Measurements from ENCODE around the gene MYBPHL.

The MYBPHL gene

GRCh38 chr1:109327285-109327684 lies 20.5 kb upstream of the MYBPHL start:
- Histone ChIP-seq H3K9me3 (replicated peaks in 1 of 2; ENCODE audit: control insufficient read depth in 2 of 2, insufficient read depth in 1 of 2, low read depth in 1 of 2, low read length in 2 of 2) (peaks cover 3 to 23% of the 10 kb centered on the region in 2 donors), H3K4me1 (ENCODE audit: control insufficient read depth in 2 of 2, insufficient read depth in 1 of 2, low read depth in 1 of 2, low read length in 2 of 2) (no peaks in the 10 kb centered on the region), H3K14ac (ENCODE audit: low read length) (no peak overlapping the region), H2BK12ac (ENCODE audit: low read length) (no peak overlapping the region), H3K4me2 (ENCODE audit: insufficient read depth, low read length, poor library complexity, severe bottlenecking) (no peak overlapping the region), H2AFZ (ENCODE audit: low read length) (no peak overlapping the region), H2BK120ac (ENCODE audit: low read depth, low read length) (no peak overlapping the region), H3K23ac (ENCODE audit: low read depth, low read length, poor library complexity) (no peak overlapping the region), H2BK15ac (ENCODE audit: low read length) (no peak overlapping the region), H3K4me3 (ENCODE audit: low read length in 2 of 2) (no peak overlapping the region), H3K18ac (ENCODE audit: low read length) (no peak overlapping the region), H3K27ac (replicated peaks; ENCODE audit: low read length) (no peak overlapping the region), H4K91ac (ENCODE audit: low read depth, low read length, poor library complexity) (no peak overlapping the region), H3K27me3 (ENCODE audit: control insufficient read depth in 3 of 3, insufficient read depth in 3 of 3, low read depth in 1 of 3, low read length in 3 of 3) (no peaks in the 10 kb centered on the region), H3K36me3 (replicated peaks in 1 of 2; ENCODE audit: control insufficient read depth in 2 of 2, insufficient read depth in 2 of 2, low read length in 2 of 2) (peaks cover 16 to 86% of the 10 kb centered on the region in 2 donors), H4K8ac (ENCODE audit: low read depth, low read length) (no peak overlapping the region), H2AK5ac (ENCODE audit: low read depth, low read length) (no peak overlapping the region), H3K4ac (ENCODE audit: low read length) (no peak overlapping the region), H2BK5ac (ENCODE audit: low read length) (no peak overlapping the region), H3K9ac (ENCODE audit: low read depth, low read length, poor library complexity) (no peak overlapping the region), H3K79me1 (ENCODE audit: low read depth, low read length) (no peaks in the 10 kb centered on the region)
- WGBS, 2 donors (ENCODE audit: extremely low coverage in 2 of 2, insufficient read length in 2 of 2, insufficient replicate concordance in 1 of 2): no CpG with 5 or more reads among the region's 5 CpGs
- no peak for DNase-seq (ENCODE audit: low spot score)

- no peak overlapping the region for H3K18ac ChIP-seq (ENCODE audit: low read length)
- no peak overlapping the region for H2AK5ac ChIP-seq (ENCODE audit: low read depth, low read length)
- no peak overlapping the region for H3K4me2 ChIP-seq (ENCODE audit: insufficient read depth, low read length, poor library complexity, severe bottlenecking)
- H3K4me1 ChIP-seq (ENCODE audit: control insufficient read depth in 2 of 2, insufficient read depth in 1 of 2, low read depth in 1 of 2, low read length in 2 of 2): no peaks in the 10 kb centered on the region
- H3K27me3 ChIP-seq (ENCODE audit: control insufficient read depth in 3 of 3, insufficient read depth in 3 of 3, low read depth in 1 of 3, low read length in 3 of 3): no peaks in the 10 kb centered on the region
- no peak overlapping the region for H2BK12ac ChIP-seq (ENCODE audit: low read length)
- no peak overlapping the region for H3K4me3 ChIP-seq (ENCODE audit: low read length in 2 of 2)
- no peak overlapping the region for H2BK120ac ChIP-seq (ENCODE audit: low read depth, low read length)
- H3K79me1 ChIP-seq (ENCODE audit: low read depth, low read length): no peaks in the 10 kb centered on the region
- H3K14ac ChIP-seq (ENCODE audit: low read length): no peak overlapping the region
- no peak overlapping the region for H4K91ac ChIP-seq (ENCODE audit: low read depth, low read length, poor library complexity)
- WGBS, 2 donors (ENCODE audit: extremely low coverage in 2 of 2, insufficient read length in 2 of 2, insufficient replicate concordance in 1 of 2): no CpG with 5 or more reads among the region's 6 CpGs
- H3K9ac ChIP-seq (ENCODE audit: low read depth, low read length, poor library complexity): no peak overlapping the region
- no peak overlapping the region for H3K27ac ChIP-seq (replicated peaks; ENCODE audit: low read length)
- H4K8ac ChIP-seq (ENCODE audit: low read depth, low read length): no peak overlapping the region
- peaks cover 31 to 95% of the 10 kb centered on the region in 2 donors for H3K36me3 ChIP-seq (replicated peaks in 1 of 2; ENCODE audit: control insufficient read depth in 2 of 2, insufficient read depth in 2 of 2, low read length in 2 of 2)
- no peak overlapping the region for H2AFZ ChIP-seq (ENCODE audit: low read length)
- no peak overlapping the region for H3K4ac ChIP-seq (ENCODE audit: low read length)
- no peak overlapping the region for H3K23ac ChIP-seq (ENCODE audit: low read depth, low read length, poor library complexity)
- DNase-seq (ENCODE audit: low spot score): no peak
- H3K9me3 ChIP-seq (replicated peaks in 1 of 2; ENCODE audit: control insufficient read depth in 2 of 2, insufficient read depth in 1 of 2, low read depth in 1 of 2, low read length in 2 of 2): no peaks in the 10 kb centered on the region
- H2BK5ac ChIP-seq (ENCODE audit: low read length): no peak overlapping the region
- no peak overlapping the region for H2BK15ac ChIP-seq (ENCODE audit: low read length)
Measured at GRCh38 chr1:109322974-109323373, 16.2 kb upstream of the MYBPHL start.

- no peak overlapping the region for H3K18ac ChIP-seq (ENCODE audit: low read length)
- no peak overlapping the region for H4K91ac ChIP-seq (ENCODE audit: low read depth, low read length, poor library complexity)
- no peak overlapping the region for H2BK12ac ChIP-seq (ENCODE audit: low read length)
- H2AFZ ChIP-seq (ENCODE audit: low read length): no peak overlapping the region
- no peak overlapping the region for H2BK120ac ChIP-seq (ENCODE audit: low read depth, low read length)
- H3K4ac ChIP-seq (ENCODE audit: low read length): no peak overlapping the region
- peaks cover 0 to 3% of the 10 kb centered on the region in 2 donors for H3K9me3 ChIP-seq (replicated peaks in 1 of 2; ENCODE audit: control insufficient read depth in 2 of 2, insufficient read depth in 1 of 2, low read depth in 1 of 2, low read length in 2 of 2)
- no peak overlapping the region for H2AK5ac ChIP-seq (ENCODE audit: low read depth, low read length)
- no peak overlapping the region for H3K14ac ChIP-seq (ENCODE audit: low read length)
- no peak for DNase-seq (ENCODE audit: low spot score)
- no peak overlapping the region for H3K27ac ChIP-seq (replicated peaks; ENCODE audit: low read length)
- no peak overlapping the region for H2BK5ac ChIP-seq (ENCODE audit: low read length)
- no peak overlapping the region for H4K8ac ChIP-seq (ENCODE audit: low read depth, low read length)
- no peaks in the 10 kb centered on the region for H3K79me1 ChIP-seq (ENCODE audit: low read depth, low read length)
- no peaks in the 10 kb centered on the region for H3K27me3 ChIP-seq (ENCODE audit: control insufficient read depth in 3 of 3, insufficient read depth in 3 of 3, low read depth in 1 of 3, low read length in 3 of 3)
- H2BK15ac ChIP-seq (ENCODE audit: low read length): no peak overlapping the region
- no peak overlapping the region for H3K4me3 ChIP-seq (ENCODE audit: low read length in 2 of 2)
- peaks cover 44 to 98% of the 10 kb centered on the region in 2 donors for H3K36me3 ChIP-seq (replicated peaks in 1 of 2; ENCODE audit: control insufficient read depth in 2 of 2, insufficient read depth in 2 of 2, low read length in 2 of 2)
- no peak overlapping the region for H3K23ac ChIP-seq (ENCODE audit: low read depth, low read length, poor library complexity)
- WGBS, 2 donors (ENCODE audit: extremely low coverage in 2 of 2, insufficient read length in 2 of 2, insufficient replicate concordance in 1 of 2): no CpG with 5 or more reads among the region's 3 CpGs
- no peak overlapping the region for H3K4me2 ChIP-seq (ENCODE audit: insufficient read depth, low read length, poor library complexity, severe bottlenecking)
- H3K4me1 ChIP-seq (ENCODE audit: control insufficient read depth in 2 of 2, insufficient read depth in 1 of 2, low read depth in 1 of 2, low read length in 2 of 2): no peaks in the 10 kb centered on the region
- no peak overlapping the region for H3K9ac ChIP-seq (ENCODE audit: low read depth, low read length, poor library complexity)
Measured at GRCh38 chr1:109319114-109319513, 12.3 kb upstream of the MYBPHL start.

- Histone ChIP-seq H3K36me3 (replicated peaks in 1 of 2; ENCODE audit: control insufficient read depth in 2 of 2, insufficient read depth in 2 of 2, low read length in 2 of 2) (peaks cover 40 to 97% of the 10 kb centered on the region in 2 donors), H3K4me1 (ENCODE audit: control insufficient read depth in 2 of 2, insufficient read depth in 1 of 2, low read depth in 1 of 2, low read length in 2 of 2) (no peaks in the 10 kb centered on the region), H3K27ac (replicated peaks; ENCODE audit: low read length) (no peak overlapping the region), H2BK15ac (ENCODE audit: low read length) (no peak overlapping the region), H3K79me1 (ENCODE audit: low read depth, low read length) (no peaks in the 10 kb centered on the region), H3K9ac (ENCODE audit: low read depth, low read length, poor library complexity) (no peak overlapping the region), H2AFZ (ENCODE audit: low read length) (no peak overlapping the region), H3K4me3 (ENCODE audit: low read length in 2 of 2) (no peak overlapping the region), H3K23ac (ENCODE audit: low read depth, low read length, poor library complexity) (no peak overlapping the region), H3K18ac (ENCODE audit: low read length) (no peak overlapping the region), H3K4me2 (ENCODE audit: insufficient read depth, low read length, poor library complexity, severe bottlenecking) (no peak overlapping the region), H3K4ac (ENCODE audit: low read length) (no peak overlapping the region), H3K14ac (ENCODE audit: low read length) (no peak overlapping the region), H2AK5ac (ENCODE audit: low read depth, low read length) (no peak overlapping the region), H4K8ac (ENCODE audit: low read depth, low read length) (no peak overlapping the region), H4K91ac (ENCODE audit: low read depth, low read length, poor library complexity) (no peak overlapping the region), H3K27me3 (ENCODE audit: control insufficient read depth in 3 of 3, insufficient read depth in 3 of 3, low read depth in 1 of 3, low read length in 3 of 3) (no peaks in the 10 kb centered on the region), H3K9me3 (replicated peaks in 1 of 2; ENCODE audit: control insufficient read depth in 2 of 2, insufficient read depth in 1 of 2, low read depth in 1 of 2, low read length in 2 of 2) (peaks cover 0 to 3% of the 10 kb centered on the region in 2 donors), H2BK12ac (ENCODE audit: low read length) (no peak overlapping the region), H2BK5ac (ENCODE audit: low read length) (no peak overlapping the region), H2BK120ac (ENCODE audit: low read depth, low read length) (no peak overlapping the region)
- no peak for DNase-seq (ENCODE audit: low spot score)
- WGBS, 2 donors (ENCODE audit: extremely low coverage in 2 of 2, insufficient read length in 2 of 2, insufficient replicate concordance in 1 of 2): no CpG with 5 or more reads among the region's 1 CpG
Measured at GRCh38 chr1:109316506-109316905, 9.7 kb upstream of the MYBPHL start.

Measured in neuronal stem cell (in vitro differentiated cells).